SW480 (cell line): ENCODE results near the gene MXI1.

Source experiments
- DNase-seq: peaks from one replicate; pipeline ENCODE4 v3.0.0-alpha.2; 2016; ENCODE audit warnings: low spot score

The MXI1 gene

GRCh38 chr10:110207011-110207804 is at the start of gene MXI1:
Gene MXI1, plus strand, starts transcription at chr10:110207605. Its CDS starts 204 bp downstream, at chr10:110207809.
- peak; percentile 93 for DNase-seq

GRCh38 chr10:110158051-110159005 is 49.1 kb upstream of the MXI1 start:
- DNase-seq = no peak

GRCh38 chr10:110160081-110160480 is 47.3 kb upstream of the MXI1 start:
- DNase-seq = no peak

GRCh38 chr10:110160522-110160921 is 46.9 kb upstream of the MXI1 start:
- no peak for DNase-seq

- peak; percentile 23 for DNase-seq
These were observed 44.7 kb upstream of the MXI1 start for GRCh38 chr10:110162741-110163145.

- peak; percentile 73 for DNase-seq
These were observed 44.1 kb upstream of the MXI1 start for GRCh38 chr10:110163192-110163773.

- no peak for DNase-seq
These were observed 43.6 kb upstream of the MXI1 start for GRCh38 chr10:110163841-110164240.

GRCh38 chr10:110165239-110165638 is 42.2 kb upstream of the MXI1 start:
- DNase-seq = no peak

GRCh38 chr10:110167149-110167548 is 40.3 kb upstream of the MXI1 start:
- no peak for DNase-seq

- DNase-seq = peak; percentile 15
These were observed 38.6 kb upstream of the MXI1 start for GRCh38 chr10:110168601-110169481.

GRCh38 chr10:110169586-110169985 is 37.8 kb upstream of the MXI1 start:
- DNase-seq = no peak

GRCh38 chr10:110170142-110170971 is 37.0 kb upstream of the MXI1 start:
- DNase-seq = no peak

- DNase-seq = peak; percentile 21
These were observed 36.4 kb upstream of the MXI1 start for GRCh38 chr10:110171032-110171431.

- no peak for DNase-seq
These were observed 35.2 kb upstream of the MXI1 start for GRCh38 chr10:110172155-110172554.

- DNase-seq = no peak
These were observed 33.2 kb upstream of the MXI1 start for GRCh38 chr10:110174201-110174600.

GRCh38 chr10:110174816-110175215 is 32.6 kb upstream of the MXI1 start:
- DNase-seq = no peak

GRCh38 chr10:110175406-110175805 is 32.0 kb upstream of the MXI1 start:
- DNase-seq = no peak

- DNase-seq = no peak
These were observed 31.0 kb upstream of the MXI1 start for GRCh38 chr10:110176141-110177030.

GRCh38 chr10:110179220-110179619 is 28.2 kb upstream of the MXI1 start:
- no peak for DNase-seq

GRCh38 chr10:110181451-110181850 is 26.0 kb upstream of the MXI1 start:
- no peak for DNase-seq
